Adrenal gland (tissue), 12 donors: ENCODE data around the gene SNX8. TPM values are rescaled to one million over a fixed set of nuclear protein-coding genes. Genes with fewer than 3 reads are reported as not detected.
A peak's percentile ranks its signal among the peaks of the same experiment; 100 is the strongest.

Experiments used
- DNase-seq, 7 donors: peaks; one replicate each; pipeline ENCODE4 v3.0.0-alpha.2; 2019 to 2020
- H3K27ac ChIP-seq, 5 donors: fragments of 200-600 bp; sonication (generic) in 4 of 5; 1 replicate in 3 of 5; 2 replicates in 2 of 5; pipeline versions ENCODE4 v1.5.1 to v1.8.0; 2016 to 2020; ENCODE audit warnings: mild to moderate bottlenecking in 1 of 5
- H3K27me3 ChIP-seq: fragments of 200-600 bp; 2 replicates; pipeline ENCODE4 v1.8.0; 2021
- H3K36me3 ChIP-seq, 2 donors: fragments of 200-600 bp; replicated peaks in 1 of 2; 1 replicate in 1 of 2; 2 replicates in 1 of 2; pipeline versions ENCODE4 v1.5.1 to v1.8.0; 2018 to 2022
- H3K4me1 ChIP-seq, 2 donors: fragments of 200-600 bp; replicated peaks in 1 of 2; 1 replicate in 1 of 2; 2 replicates in 1 of 2; pipeline versions ENCODE4 v1.5.1 to v1.8.0; 2018 to 2021
- H3K4me3 ChIP-seq, 4 donors: fragments of 200-600 bp; sonication (generic) in 3 of 4; one replicate each; pipeline ENCODE4 v1.5.1; 2016 to 2018
- H3K9me3 ChIP-seq, 3 donors: fragments of 200-600 bp; sonication (generic) in 1 of 3; replicated peaks in 1 of 3; 1 replicate in 2 of 3; 2 replicates in 1 of 3; pipeline versions ENCODE4 v1.5.1 to v1.8.0; 2016 to 2021
- CTCF ChIP-seq, 6 experiments: fragments of 450-650 bp in 4 of 6; fragments of 200-600 bp in 2 of 6; sonication (generic) in 1 of 6; IDR thresholded peaks; 1 replicate in 5 of 6; 2 replicates in 1 of 6; pipeline versions ENCODE4 v1.5.1 to v1.8.0; 2016 to 2021; ENCODE audit warnings: antibody characterized with exemption in 6 of 6, mild to moderate bottlenecking in 2 of 6, moderate library complexity in 1 of 6
- POLR2A ChIP-seq, 2 donors: fragments of 450-650 bp; IDR thresholded peaks; one replicate each; pipeline ENCODE4 v1.6.1; 2017; ENCODE audit warnings: antibody characterized with exemption in 2 of 2, mild to moderate bottlenecking in 2 of 2, moderate library complexity in 1 of 2
- WGBS, 4 donors: extraction: QIAGEN DNeasy Blood & Tissue Kit in 2 of 4; methylation state at CpG; one replicate each; pipeline versions ENCODE4 v1.1.5 to v1.1.7; 2013 to 2017; 5-methylcytosine and 5-hydroxymethylcytosine counted together
- intact Hi-C, 2 donors: fragments of 100-400 bp; cut with DNase I; formaldehyde crosslinking; loops; one replicate each; pipeline versions ENCODE4 v1.14.1 to v1.15.0; 2022 to 2023
- polyA plus RNA-seq, 3 donors: library from polyadenylated mRNA; stranded (reverse); fragments of 200-250 nt in 2 of 3; fragments of 350-450 nt in 1 of 3; fragmentation: Illumina TruSeq in 1 of 3; extraction: RNeasy Lipid Tissue Mini Kit (QIAGEN cat#74804) in 1 of 3; gene quantifications; one replicate each; pipeline ENCODE4 v1.2.3, GENCODE V29; 2013 to 2014
- total RNA-seq, 9 donors: library from RNA; depleted of rRNA in 4 of 9; stranded (reverse); fragments of >200 nt in 4 of 9; fragments of 120-200 nt in 1 of 9; fragmentation: NEBNext Ultra II Directional in 1 of 9; extraction: Animal tissue kit (Norgen Biotek cat#: 25700) in 1 of 9; gene quantifications; one replicate each; pipeline versions ENCODE4 v1.1.0 to v1.2.4, GENCODE V29; 2013 to 2023
- donor health status: healthy with polysubstance abuse.
- donor health status: Bipolar disorder and iron deficiency.
- donor health status: DM: yes; HTN: yes; CAD: no.
- donor health status: DM: no; HTN: no; CAD: no.
- donor health status: DM: no; HTN: no; CAD: no.
- donor health status: DM: yes; HTN: yes; CAD: no.

The SNX8 gene
- total and polyA plus RNA-seq, 12 donors = 5.3 to 40.5 (median 25.9) TPM

- no peak for DNase-seq
- Histone ChIP-seq H3K27me3 (no peaks in the 10 kb centered on the region), H3K9me3 (no peaks in the 10 kb centered on the region), H3K4me1 (peaks cover 0 to 6% of the 10 kb centered on the region in 2 donors), H3K36me3 (no peaks in the 10 kb centered on the region), H3K4me3 (no peak overlapping the region), H3K27ac (peak overlapping the region in 1 of 5 donors; percentile 34)
- intact Hi-C loops = no loop called here
- TF ChIP-seq POLR2A (IDR thresholded peaks at IDR 0.05) (no peak), CTCF (IDR thresholded peaks at IDR 0.05) (no peak)
- WGBS, 4 donors = 86 to 97% (median 89%) methylated on average over 13 to 14 of the region's 14 CpGs
Measured at GRCh38 chr7:2282185-2282751, 32.0 kb downstream of the SNX8 start.

DNA sequence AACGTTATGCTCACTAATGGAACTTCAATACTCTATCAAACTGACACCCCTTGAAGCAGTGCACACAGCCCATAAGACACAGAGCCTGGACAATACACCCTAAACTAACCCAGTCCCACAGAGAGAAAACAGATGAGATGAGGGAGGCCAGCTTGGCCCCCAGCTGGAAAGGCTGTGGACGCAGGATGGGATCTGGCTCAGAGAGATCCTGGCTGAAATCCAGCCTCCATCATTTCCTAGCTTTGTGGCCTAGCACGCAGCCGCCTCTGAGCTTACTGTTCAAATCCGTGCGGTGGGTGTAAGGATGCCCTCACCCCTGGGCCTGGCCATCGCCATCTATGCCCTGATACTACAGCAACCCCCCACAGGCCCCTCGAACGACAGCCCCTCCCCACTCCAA lies 32.7 kb downstream of the SNX8 start:
- 52 to 63% (median 60%) methylated on average over 5 to 9 of the region's 9 CpGs for WGBS, 4 donors
- no peak overlapping the region for H3K4me3 ChIP-seq
- no peaks in the 10 kb centered on the region for H3K9me3 ChIP-seq
- peak overlapping the region in 1 of 5 donors; percentile 34 for H3K27ac ChIP-seq
- H3K4me1 ChIP-seq = peaks cover 0 to 6% of the 10 kb centered on the region in 2 donors
- TF ChIP-seq POLR2A (IDR thresholded peaks at IDR 0.05) (no peak), CTCF (IDR thresholded peaks at IDR 0.05) (no peak)
- H3K27me3 ChIP-seq = no peaks in the 10 kb centered on the region
- H3K36me3 ChIP-seq = no peaks in the 10 kb centered on the region
- peak in 2 of 7 donors; percentile 18 to 25 for DNase-seq
- intact Hi-C loops = no loop called here

DNA sequence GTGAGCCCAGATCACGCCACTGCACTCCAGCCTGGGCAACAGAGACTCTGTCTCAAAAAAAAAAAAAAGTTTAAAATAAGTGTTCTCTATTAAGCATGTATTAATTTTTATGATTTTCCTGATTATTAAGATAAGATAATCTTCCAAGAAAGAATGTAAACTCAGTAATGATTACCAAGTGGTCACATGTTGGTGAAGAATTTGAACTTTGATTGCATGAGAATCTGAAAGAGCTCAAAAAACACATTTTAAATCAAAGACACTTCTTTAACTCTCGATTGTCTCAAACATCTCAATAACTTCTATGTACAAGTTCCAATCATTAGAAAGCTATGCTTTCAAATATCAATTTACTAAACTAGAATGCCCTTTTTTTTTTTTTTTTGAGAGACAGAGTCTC lies 33.8 kb downstream of the SNX8 start:
- Histone ChIP-seq H3K27ac (no peak overlapping the region), H3K27me3 (no peaks in the 10 kb centered on the region), H3K4me1 (peaks cover 0 to 6% of the 10 kb centered on the region in 2 donors), H3K9me3 (no peaks in the 10 kb centered on the region), H3K36me3 (no peaks in the 10 kb centered on the region), H3K4me3 (no peak overlapping the region)
- 76 to 92% (median 82%) methylated on average over 2 of the region's 2 CpGs for WGBS, 4 donors
- intact Hi-C loops = no loop called here
- no peak for TF ChIP-seq CTCF (IDR thresholded peaks at IDR 0.05)
- no peak for TF ChIP-seq POLR2A (IDR thresholded peaks at IDR 0.05)
- DNase-seq = no peak

GRCh38 chr7:2279896-2280295 lies 34.3 kb downstream of the SNX8 start:
- WGBS, 4 donors = 59 to 72% (median 63%) methylated on average over 4 of the region's 4 CpGs
- H3K4me3 ChIP-seq = no peak overlapping the region
- intact Hi-C loops = no loop called here

More at GRCh38 chr7:2279896-2280295, 34.3 kb downstream of the SNX8 start:
- Histone ChIP-seq H3K4me1 (peaks cover 0 to 6% of the 10 kb centered on the region in 2 donors), H3K27me3 (no peaks in the 10 kb centered on the region), H3K36me3 (peaks cover 0 to 1% of the 10 kb centered on the region in 2 donors), H3K27ac (no peak overlapping the region), H3K9me3 (no peaks in the 10 kb centered on the region)
- DNase-seq = no peak
- TF ChIP-seq CTCF (IDR thresholded peaks at IDR 0.05) (no peak), POLR2A (IDR thresholded peaks at IDR 0.05) (no peak)
